Subcutaneous abdominal adipose tissue (tissue), 5 donors: ENCODE results near the gene TAF11L12.
"Not testable (repeated sequence)": the region's sequence is repeated elsewhere in the genome, so short reads cannot be mapped to it uniquely, and the experiment has no call there.

Experiments
- H3K27ac ChIP-seq: one replicate; pipeline ENCODE4 v1.7.0; 2013; ENCODE audit warnings: low read depth, mild to moderate bottlenecking, inconsistent platforms, low read length, moderate library complexity
- H3K27me3 ChIP-seq, 5 donors: one replicate each; pipeline ENCODE4 v1.7.0; 2013; ENCODE audit warnings: low read length in 5 of 5, inconsistent platforms in 1 of 5; ENCODE audit not compliant: control insufficient read depth in 5 of 5, insufficient read depth in 4 of 5
- H3K36me3 ChIP-seq, 5 donors: one replicate each; pipeline ENCODE4 v1.7.0; 2013; ENCODE audit warnings: low read length in 5 of 5; ENCODE audit not compliant: control insufficient read depth in 5 of 5, insufficient read depth in 5 of 5
- H3K4me1 ChIP-seq, 5 donors: one replicate each; pipeline ENCODE4 v1.7.0; 2013; ENCODE audit warnings: low read length in 5 of 5, mild to moderate bottlenecking in 3 of 5, moderate library complexity in 1 of 5; ENCODE audit not compliant: control insufficient read depth in 5 of 5, insufficient read depth in 5 of 5
- H3K4me3 ChIP-seq, 5 donors: one replicate each; pipeline ENCODE4 v1.7.0; 2013; ENCODE audit warnings: low read length in 5 of 5, low read depth in 1 of 5
- H3K9ac ChIP-seq, 5 donors: one replicate each; pipeline ENCODE4 v1.7.0; 2013; ENCODE audit warnings: low read length in 5 of 5, mild to moderate bottlenecking in 4 of 5, moderate library complexity in 3 of 5
- H3K9me3 ChIP-seq, 5 donors: one replicate each; pipeline ENCODE4 v1.7.0; 2013; ENCODE audit warnings: low read length in 5 of 5; ENCODE audit not compliant: control insufficient read depth in 5 of 5
- donor health status: healthy.
- donor health status: healthy.
- donor health status: healthy.
- donor health status: healthy.
- donor health status: healthy.

The TAF11L12 gene

DNA sequence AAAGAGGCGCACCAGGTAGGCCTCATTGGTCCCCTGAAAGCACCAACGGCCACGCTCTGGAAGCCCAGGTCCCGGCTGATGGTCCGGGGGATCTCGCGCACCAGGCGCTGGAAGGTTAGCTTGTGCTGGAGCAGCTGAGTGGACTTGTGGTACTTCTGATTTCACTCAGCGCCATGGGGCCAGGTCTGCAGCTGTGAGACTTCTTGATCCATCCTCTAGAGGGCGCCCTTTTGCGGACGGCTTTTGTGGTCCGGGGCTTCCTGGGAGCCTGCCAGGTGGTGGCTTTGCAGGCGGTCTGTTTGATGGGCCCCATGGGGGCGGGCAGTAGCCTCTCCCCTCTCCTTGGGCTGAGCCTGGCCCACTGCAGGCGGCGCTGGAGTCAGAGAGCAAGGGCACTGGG, 10.4 kb downstream of the TAF11L12 start:
- H3K9ac ChIP-seq = no peak overlapping the region
- H3K4me3 ChIP-seq = no peak overlapping the region
- no peak overlapping the region for H3K27ac ChIP-seq
- H3K9me3 ChIP-seq = no peaks in the 10 kb centered on the region
- no peaks in the 10 kb centered on the region for H3K27me3 ChIP-seq
- H3K4me1 ChIP-seq = no peaks in the 10 kb centered on the region
- no peaks in the 10 kb centered on the region for H3K36me3 ChIP-seq

DNA sequence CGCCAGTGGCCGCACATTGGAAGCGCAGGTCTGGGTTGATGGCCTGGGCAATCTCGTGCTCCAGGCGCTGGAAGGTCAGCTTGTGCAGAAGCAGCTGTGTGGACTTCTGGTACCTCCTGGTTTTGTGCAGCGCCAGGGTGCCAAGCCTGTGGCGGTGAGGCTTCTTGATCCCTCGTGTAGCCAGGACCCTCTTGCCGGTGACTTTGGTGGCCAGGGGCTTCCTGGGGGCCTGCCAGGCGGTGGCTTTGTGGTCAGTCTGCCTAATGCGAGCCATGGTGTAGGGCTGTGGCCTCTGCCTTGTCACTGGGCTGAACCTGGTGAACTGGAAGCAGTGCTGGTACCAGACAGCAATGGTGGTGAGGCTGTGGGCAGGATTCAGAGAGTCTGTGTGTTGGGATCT, 15.5 kb downstream of the TAF11L12 start:
- H3K4me1 ChIP-seq = no peaks in the 10 kb centered on the region
- H3K9ac ChIP-seq = no peak overlapping the region
- no peak overlapping the region for H3K27ac ChIP-seq
- H3K36me3 ChIP-seq = no peaks in the 10 kb centered on the region
- no peaks in the 10 kb centered on the region for H3K27me3 ChIP-seq
- no peak overlapping the region for H3K4me3 ChIP-seq
- H3K9me3 ChIP-seq = no peaks in the 10 kb centered on the region

DNA sequence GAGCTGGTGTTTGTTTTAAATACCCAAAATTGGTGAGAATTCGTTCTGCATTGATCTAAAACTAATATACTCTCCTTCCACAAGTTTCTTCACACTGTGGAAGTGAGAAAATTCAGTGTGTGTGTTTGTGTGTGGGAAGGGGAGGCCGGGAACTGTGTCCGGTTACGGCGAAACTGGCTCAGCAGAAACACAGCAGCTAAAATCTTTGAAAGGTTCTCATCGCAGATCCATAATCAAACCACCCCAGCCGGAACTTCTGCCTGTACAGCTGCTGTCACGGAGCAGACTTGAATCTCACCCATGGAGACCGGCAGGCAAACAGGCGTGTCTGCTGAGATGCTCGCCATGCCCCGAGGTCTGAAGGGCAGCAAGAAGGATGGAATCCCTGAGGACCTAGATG, 21.6 kb downstream of the TAF11L12 start, which contains the start of gene TAF11L13:
Gene TAF11L13, plus strand, starts transcription at position 301 of the 400 bp plus-strand sequence.
- not testable (repeated sequence) for H3K36me3 ChIP-seq, H3K9ac ChIP-seq, H3K4me3 ChIP-seq, H3K27ac ChIP-seq, H3K9me3 ChIP-seq, H3K27me3 ChIP-seq, H3K4me1 ChIP-seq

DNA sequence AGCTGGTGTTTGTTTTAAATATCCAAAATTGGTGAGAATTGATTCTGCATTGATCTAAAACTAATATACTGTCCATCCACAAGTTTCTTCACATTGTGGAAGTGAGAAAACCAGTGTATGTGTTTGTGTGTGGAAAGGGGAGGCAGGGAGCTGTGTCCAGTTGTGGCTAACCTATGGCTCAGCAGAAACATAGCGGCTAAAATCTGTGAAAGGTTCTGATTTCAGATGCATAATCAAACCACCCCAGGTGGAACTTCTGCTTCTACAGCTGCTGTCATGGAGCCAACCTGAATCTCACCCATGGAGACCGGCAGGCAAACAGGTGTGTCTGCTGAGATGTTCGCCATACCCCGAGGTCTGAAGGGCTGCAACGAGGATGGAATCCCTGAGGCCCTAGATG, 24.0 kb downstream of the TAF11L12 start, which contains the start of gene TAF11L14:
Gene TAF11L14, plus strand, starts transcription at position 301 of the 400 bp plus-strand sequence.
- Histone ChIP-seq H3K4me1 (no peaks in the 10 kb centered on the region), H3K27ac (no peak within 1 kb of the TSS), H3K9me3 (no peaks in the 10 kb centered on the region), H3K9ac (no peak within 1 kb of the TSS), H3K36me3 (no peaks in the 10 kb centered on the region), H3K4me3 (no peak within 1 kb of the TSS), H3K27me3 (no peaks in the 10 kb centered on the region)

GRCh38 chr5:17649232-17649631, 39.0 kb downstream of the TAF11L12 start:
- not testable (repeated sequence) for H3K9ac ChIP-seq, H3K27me3 ChIP-seq, H3K9me3 ChIP-seq, H3K4me3 ChIP-seq, H3K27ac ChIP-seq, H3K36me3 ChIP-seq, H3K4me1 ChIP-seq

DNA sequence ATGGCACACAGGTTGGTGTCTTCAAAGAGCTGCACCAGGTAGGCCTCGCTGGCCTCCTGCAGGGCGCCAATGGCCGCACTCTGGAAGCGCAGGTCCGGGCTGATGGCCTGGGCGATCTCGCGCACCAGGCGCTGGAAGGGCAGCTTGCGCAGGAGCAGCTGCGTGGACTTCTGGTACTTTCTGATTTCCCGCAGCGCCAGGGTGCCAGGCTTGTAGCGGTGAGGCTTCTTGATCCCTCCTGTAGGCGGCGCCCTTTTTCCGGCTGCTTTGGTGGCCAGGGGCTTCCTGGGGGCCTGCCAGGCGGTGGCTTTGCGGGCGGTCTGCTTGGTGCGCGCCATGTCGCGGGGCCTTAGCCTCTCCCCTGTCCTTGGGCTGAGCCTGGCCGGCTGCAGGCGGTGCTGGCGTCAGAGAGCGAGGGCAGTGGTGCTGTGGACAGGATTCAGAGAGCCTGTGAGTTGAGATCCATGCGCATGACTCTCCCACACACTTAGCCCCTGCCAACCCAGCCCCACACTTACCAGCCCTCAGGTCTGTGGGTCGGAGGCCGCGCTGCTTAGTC, 45.1 kb downstream of the TAF11L12 start:
- H3K27ac ChIP-seq, H3K4me1 ChIP-seq, H3K36me3 ChIP-seq, H3K9me3 ChIP-seq, H3K4me3 ChIP-seq, H3K9ac ChIP-seq, H3K27me3 ChIP-seq: not testable (repeated sequence)

DNA sequence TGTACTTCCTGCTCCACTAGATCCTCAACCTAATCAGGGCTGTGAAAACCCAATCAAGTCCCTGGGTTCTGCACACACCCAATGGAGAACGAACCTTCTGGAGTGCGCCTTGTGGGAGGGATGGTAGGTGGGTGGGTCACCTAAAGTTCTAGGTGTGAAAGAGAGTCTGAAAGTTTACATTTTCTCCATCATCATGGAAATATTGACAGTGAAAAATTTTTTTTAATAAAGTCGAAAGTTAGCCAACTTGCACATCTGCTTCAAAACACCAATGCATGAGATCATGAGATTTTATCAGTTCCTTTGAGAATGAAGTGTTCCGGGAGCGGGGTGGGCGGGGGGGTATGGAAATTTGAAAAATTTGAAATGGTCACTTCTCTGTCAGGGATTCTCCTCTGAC, 45.7 kb downstream of the TAF11L12 start:
- Histone ChIP-seq H3K36me3 (no peaks in the 10 kb centered on the region), H3K9ac (no peak overlapping the region), H3K9me3 (no peaks in the 10 kb centered on the region), H3K4me3 (no peak overlapping the region), H3K27me3 (no peaks in the 10 kb centered on the region), H3K27ac (no peak overlapping the region), H3K4me1 (no peaks in the 10 kb centered on the region)
